CD4-positive, alpha-beta T cell treated with Interleukin-4 for 1 hour (primary cell): ENCODE results near the gene CCND1.

ENCODE experiments used
- DNase-seq, 2 donors: peaks; one replicate each; pipeline ENCODE4 v3.0.0-alpha.2; 2020 to 2022

The CCND1 gene

DNA sequence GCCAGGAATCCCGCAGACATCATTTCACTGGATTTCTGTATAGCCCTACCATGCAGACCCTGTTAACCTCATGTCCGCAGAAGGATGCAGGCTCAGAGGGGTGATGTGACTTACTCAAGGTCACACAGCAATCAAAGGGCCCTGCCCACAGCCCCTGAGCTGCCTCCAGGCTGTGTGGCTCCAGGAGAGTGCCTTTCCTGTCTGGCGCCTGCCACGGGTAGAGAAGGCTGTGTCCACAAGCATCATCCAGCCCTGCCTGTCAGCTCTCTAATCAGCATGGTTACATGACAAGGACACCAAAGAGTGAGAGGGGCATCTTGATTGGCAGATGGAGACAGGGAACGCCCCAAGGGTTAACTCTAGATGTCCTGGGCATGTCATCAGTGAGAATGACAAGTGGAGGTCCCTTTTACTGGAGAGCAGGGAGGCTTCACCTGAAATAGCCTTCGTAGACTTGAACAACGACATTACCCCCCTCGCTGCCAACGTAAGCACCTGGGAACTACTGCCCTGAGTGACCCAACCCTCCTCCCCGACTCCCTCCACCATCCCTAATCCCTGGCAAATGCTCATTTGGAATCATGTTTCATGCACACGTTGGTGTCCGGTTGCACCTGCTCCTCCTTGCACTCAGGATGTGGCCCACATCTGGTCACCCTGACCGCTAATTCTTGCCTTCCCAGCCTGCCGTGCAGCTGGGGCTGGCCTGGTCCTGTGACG, 56.0 kb downstream of the CCND1 start:
- DNase-seq = no peak

DNA sequence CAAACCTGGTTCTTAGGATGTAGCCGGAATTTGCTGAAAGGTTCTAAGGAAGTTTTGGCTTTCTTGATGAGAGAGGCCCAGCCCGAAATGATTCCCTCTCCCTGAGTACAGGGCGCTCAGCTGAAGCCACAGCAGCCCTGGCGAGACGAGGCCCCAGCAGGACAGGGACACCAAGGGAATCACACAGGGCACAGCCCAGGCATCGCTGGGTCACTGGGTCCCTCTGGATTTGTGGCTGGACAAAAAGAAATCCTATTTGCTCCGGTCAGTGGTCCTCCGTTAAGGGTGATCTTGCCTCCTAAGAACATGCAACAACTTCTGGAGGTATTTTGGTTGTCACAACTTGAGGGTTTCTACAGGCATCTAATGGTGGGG, 56.5 kb downstream of the CCND1 start:
- DNase-seq = no peak

DNA sequence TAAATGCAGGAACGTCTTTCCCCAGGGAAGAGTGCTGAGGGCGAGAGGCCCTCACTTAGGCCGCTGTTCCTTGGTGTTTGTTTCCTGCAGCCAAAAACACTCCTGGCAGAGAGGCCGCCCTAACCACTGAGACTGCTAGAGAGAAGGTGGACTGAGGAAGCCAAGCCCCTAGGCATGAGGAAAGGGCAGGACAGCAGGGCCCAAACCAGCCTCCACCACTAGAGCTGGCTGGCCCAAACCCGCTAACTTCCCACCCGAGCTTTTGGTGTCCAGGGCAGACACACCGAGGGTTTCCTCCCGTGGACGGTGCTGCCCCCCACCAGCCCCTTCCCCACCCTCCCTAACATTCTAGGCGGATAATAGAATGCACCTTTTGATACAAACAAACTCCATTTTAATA, 56.9 kb downstream of the CCND1 start:
- no peak for DNase-seq

DNA sequence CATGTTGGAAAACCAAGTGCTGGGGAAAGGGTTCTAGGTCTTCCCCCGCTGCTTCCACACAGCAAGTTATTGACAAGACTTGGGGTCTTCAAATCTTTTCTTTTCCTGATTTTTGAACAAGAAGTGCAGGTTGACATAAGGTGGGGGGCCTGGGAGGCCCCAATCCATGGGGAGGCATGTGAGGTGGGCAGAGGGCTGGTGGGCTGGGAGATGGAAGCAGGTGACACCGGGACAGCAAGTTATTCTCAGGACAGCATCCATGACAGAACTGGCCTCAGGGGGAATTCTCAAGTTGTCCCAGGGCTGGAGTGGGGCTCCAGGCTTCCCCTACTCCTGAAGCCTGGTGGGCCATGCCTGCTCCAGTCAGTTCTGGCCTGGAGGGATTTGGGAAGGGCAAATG, 57.4 kb downstream of the CCND1 start:
- no peak for DNase-seq

DNA sequence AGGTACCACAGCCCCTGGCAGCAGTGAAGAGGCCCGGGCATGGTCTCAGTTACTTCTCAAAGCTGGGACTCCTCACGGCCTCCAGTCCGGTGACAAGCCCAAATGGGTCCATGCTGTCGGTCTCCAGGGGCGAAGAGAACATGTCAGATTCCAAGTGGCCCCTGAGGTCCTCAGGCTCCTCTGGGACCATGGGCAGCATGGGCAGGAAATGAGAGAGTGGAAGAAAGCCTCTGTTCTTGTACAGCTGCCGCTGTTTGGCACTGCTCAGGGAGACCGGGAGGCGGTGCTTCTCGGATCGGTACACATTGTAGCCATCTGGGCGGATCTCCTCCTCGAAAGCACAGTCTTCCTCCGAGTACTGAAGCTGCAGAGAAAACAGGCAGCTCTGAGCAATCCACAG, 58.3 kb downstream of the CCND1 start:
- no peak for DNase-seq

DNA sequence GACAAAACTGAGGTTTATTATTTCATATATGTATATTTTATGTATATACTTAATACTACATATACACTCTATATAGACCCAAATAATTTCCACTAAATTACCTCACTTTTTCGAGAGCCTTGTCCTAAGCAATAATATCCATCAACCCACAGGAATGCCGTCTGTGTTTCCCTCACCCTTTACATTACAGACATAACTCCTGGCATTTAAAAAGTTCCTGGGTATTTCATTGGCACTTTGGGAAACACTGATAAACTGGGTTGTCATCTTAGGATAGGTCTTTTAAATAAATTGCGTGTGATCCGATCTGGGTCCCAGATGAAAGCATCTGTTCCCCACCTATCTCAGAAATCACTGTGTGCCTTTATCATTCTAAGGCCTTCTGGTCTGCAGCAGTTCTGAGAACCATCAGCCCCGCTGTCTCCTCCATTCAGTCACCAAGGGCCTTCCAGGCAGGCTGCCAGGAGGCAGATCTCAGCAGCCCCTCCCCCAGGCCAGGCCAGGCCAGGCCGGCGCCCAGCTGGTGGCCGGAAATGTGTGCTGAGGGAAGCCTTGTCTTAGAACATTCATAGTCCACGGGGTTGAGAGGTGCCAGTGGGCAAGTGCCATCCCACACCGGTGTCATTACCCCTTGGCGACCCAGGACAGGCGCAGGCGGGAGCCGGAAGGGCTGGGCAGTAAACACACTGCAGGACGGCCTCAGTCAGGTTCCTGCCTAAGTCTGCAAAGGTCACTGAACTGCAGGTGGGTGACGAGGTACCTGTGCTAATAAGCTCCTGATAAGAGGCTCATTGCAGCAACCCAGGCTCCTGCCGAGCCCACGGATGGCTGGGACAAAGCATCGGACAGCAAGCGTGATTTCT, 59.6 kb downstream of the CCND1 start:
- DNase-seq = no peak

DNA sequence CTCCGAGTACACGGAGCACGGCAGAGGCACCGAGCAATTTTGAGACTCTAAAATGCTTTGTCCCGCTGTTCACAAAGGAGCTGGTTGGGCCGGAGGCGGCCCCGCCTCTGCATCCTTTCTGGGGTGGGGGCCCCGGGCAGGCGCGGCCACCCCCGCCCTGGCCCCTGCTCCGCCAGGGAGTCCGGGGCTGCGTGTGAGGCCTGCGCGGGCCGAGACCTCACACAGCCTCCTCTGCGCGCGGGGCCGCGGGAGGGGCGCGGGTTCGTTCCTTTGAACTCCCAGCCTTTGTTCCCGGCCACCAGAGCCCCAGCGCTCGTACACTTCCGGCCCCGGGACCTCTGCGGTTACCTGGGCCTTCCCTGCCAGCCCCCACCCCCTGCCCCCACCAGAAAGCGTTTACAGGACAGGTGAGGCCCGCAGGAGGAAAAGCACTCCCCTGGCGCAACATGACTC, 61.3 kb downstream of the CCND1 start:
- DNase-seq = no peak

DNA sequence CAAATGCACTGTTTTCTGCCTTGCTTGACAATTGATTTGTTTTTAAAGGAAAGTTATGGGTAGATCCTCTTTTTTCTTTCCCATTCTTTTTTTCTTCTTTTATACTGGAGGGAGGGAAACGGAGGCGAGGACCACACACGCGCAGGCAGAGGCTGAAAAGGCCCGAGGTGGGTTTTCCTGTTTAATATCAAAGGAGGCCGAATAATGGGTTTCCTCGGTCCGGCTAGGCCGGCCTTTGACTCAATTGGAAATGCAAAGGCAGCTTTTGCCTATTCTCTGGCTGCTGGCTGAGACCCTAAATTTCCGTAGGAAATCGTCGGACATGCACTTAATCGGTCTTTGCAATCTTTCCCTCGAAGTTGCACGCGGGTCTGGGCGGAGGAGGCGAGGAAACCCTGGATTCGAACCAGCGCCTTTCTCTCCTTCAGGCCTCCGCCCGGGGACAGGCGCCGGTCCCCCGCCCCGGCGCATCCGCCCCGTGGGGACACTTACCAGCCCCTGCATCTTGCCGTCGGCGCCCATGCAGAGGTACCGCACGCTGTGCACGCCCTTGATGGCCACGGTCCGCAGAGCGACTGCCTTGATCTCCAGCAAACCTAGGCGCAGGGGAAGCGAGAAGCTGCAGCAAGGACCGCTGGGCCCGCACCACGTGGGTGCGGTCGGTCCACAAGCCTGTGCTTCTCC, 62.0 kb downstream of the CCND1 start:
- no peak for DNase-seq

DNA sequence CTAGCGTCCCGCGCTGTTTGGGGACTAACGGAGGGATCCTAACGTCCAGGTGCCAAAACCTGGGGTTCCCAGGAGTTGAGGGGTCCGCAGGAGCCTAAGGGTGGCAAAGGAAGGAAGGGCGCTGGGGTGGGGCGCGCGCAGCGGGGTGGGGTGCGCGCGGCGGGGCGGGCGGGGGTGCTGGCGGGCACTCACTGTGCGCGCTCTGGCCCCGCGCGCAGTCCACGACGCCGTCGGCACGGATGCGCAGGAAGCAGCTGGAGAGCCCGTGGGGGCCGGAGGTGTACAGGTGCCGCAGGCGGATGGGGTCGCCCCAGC, 62.5 kb downstream of the CCND1 start:
- no peak for DNase-seq
